HUDEP-2 (cell line): ENCODE measurements around the gene ITM2B.

Experiments used
- DNase-seq, 76 experiments: peaks; one replicate each; lab custom pipeline; 2025; ENCODE audit not compliant: unreplicated experiment in 76 of 76; lab: John Stamatoyannopoulos, UW

Gene ITM2B

DNA sequence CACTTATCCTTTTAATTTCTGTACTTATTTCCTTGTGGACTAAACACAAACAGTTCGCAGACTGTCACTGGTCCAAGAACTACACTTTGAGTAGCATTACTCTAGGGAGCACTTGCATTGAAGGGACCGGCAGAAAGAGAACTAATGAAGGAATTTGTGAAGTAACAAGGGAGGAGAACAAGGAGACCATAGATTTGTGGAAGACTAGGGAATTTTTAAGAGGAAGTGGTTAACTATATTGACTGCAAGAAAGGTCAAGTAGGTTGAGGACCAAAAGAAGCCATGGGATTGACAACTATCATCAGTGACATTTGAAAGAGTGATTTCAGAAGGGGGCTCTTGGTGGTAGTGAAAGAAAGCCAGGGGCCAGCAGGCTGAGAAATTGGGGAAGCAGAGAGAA lies 66.6 kb downstream of the ITM2B start:
- DNase-seq: no peak

- DNase-seq: peak in 6 of 76 experiments; percentile 27 to 66 (median 36)
Measured at GRCh38 chr13:48302871-48303358, 69.9 kb downstream of the ITM2B start.

- peak in 74 of 76 experiments; percentile 28 to 90 (median 79) for DNase-seq
Measured at GRCh38 chr13:48303359-48304142, 70.5 kb downstream of the ITM2B start, which contains the start of gene RB1. RB1 (plus strand) TSS chr13:48303751; CDS start chr13:48303913, 162 bp downstream.

- peak in 21 of 76 experiments; percentile 2 to 39 (median 10) for DNase-seq
Measured at GRCh38 chr13:48304143-48304876, 71.3 kb downstream of the ITM2B start.

DNA sequence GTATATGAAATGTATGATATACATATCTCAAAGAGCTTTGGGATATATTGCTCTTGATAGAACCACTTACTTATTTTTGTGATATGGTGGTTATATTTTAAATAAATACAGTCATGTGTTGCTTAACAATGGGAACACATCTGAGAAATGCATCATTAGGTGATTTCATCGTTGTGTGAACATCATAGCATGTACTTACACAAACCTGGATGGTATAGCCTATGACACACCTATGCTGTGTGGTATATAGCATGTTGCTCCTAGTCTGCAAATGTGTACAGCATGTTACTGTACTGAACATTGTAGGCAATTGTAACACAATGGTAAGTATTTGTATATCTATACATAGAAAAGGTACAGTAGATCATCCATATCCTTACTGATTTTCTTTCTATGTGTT lies 78.2 kb downstream of the ITM2B start:
- no peak for DNase-seq

DNA sequence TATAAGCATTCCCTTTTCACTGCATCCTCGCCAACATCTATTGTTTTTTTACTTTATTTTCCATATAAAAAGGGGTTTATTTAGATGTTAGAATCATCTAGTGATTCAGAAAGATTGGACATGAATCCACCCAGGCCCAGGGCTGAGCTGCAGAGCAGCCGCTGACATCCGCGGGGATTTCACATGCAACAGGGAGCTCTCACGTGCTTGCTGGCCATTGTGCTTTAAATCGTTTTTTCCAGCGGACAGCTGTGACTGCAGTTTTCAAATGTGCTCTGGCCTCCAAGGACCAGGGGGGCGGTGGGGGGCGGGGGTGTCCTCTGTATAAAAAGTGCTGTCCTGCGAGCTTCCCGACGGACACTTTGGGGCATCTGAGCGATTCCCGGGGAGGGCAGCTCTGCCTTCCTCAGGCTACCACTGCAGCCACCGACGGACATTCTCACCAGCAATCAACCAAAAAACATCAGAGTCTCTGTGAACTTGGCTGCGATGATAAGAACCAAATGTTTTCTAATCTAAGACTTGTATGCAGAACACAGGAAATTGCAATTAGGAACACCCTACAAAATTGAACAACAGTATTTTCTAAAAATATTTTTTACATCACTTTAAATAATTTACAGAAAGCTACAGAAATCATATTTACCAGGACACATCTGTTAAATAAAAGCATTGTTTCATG lies 83.1 kb downstream of the ITM2B start:
- no peak for DNase-seq

- no peak for DNase-seq
Measured at GRCh38 chr13:48316826-48317510, 84.0 kb downstream of the ITM2B start.

- DNase-seq: no peak
Measured at GRCh38 chr13:48317511-48318376, 84.7 kb downstream of the ITM2B start.

- no peak for DNase-seq
Measured at GRCh38 chr13:48318377-48318811, 85.4 kb downstream of the ITM2B start.

DNA sequence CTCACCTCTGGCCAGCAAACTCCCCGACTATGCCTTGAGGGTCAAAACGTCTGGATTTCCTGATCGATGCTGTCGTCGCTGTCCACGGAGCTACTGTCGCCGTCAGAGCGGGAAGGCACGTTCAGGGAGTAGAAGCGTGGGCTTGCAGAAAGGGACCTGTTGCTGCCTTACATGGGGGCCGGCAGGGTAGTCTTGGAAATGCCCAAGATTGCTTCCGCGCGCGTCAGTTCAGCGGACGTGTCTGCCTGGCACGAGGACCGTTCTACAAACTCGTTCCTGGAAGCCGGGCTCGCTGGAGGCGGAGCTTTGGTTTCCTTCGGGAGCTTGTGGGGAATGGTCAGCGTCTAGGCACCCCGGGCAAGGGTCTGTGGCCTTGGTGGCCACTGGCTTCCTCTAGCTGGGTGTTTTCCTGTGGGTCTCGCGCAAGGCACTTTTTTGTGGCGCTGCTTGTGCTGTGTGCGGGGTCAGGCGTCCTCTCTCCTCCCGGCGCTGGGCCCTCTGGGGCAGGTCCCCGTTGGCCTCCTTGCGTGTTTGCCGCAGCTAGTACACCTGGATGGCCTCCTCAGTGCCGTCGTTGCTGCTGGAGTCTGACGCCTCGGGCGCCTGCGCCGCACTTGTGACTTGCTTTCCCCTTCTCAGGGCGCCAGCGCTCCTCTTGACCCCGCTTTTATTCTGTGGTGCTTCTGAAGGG lies 86.0 kb downstream of the ITM2B start:
- DNase-seq: no peak
